Activated CD4-positive, alpha-beta T cell treated with anti-CD3 and anti-CD28 coated beads, Interleukin-2, amount 50 U/mL, for 24 hours (primary cell): Measurements from ENCODE around the gene CLOCK.

Experiments
- DNase-seq, 2 donors: peaks; one replicate each; pipeline ENCODE4 v3.0.0-alpha.2; 2020; ENCODE audit warnings: low read depth in 1 of 2, low spot score in 1 of 2

Gene CLOCK

GRCh38 chr4:55382488-55383003 is 164.2 kb downstream of the CLOCK start:
- no peak for DNase-seq

DNA sequence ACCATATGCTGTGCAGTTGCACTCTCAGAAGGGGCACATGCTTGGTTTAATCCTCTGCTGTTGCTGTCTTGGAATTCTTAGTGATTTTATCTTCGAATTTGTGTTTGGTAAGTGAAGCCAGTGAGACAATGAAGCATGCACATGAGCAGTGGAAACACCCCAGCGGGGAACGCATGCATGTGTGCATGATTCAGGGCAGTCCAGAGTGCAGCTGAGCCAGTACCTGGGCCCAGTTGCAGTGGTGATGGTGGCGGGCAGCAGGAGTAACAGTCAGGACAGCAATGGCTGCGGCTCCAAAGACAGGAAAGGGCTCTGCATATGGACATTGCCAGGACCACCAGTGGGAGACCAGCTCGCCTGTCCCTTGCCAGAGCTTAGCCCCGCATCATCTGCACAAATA is 165.2 kb downstream of the CLOCK start:
- DNase-seq, result no peak

DNA sequence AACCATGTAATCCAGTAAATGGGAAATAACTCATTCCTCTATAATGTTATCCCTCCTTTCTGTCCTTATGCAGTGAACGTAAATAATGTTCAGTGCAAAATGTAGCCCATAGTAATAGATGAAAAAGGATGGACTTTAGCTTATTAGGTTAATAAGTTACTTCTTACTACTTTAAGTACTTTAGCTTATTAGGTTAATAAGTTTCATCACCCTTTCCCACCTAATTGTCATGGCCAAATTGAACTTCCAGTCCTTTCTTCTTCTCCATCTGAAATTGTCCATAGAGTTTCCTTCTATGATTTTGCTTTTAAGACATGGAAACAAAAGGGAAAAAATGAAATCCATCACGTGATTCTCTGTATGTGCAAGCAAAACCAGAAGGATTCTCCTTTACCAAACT is 166.1 kb downstream of the CLOCK start:
- no peak for DNase-seq

- DNase-seq, result no peak
These were observed 167.9 kb downstream of the CLOCK start for GRCh38 chr4:55378617-55379467.
